ENCODE results near the gene NDUFS8. TPM values are rescaled to one million over a fixed set of nuclear protein-coding genes. Genes with fewer than 3 reads are reported as not detected.
A peak's percentile ranks its signal among the peaks of the same experiment; 100 is the strongest.

NDUFS8 gene
- total and polyA plus RNA-seq, 2 of the 4 experiments (the other 2 are of a cell fraction), result 85.9 to 131 TPM

GRCh38 chr11:68031144-68031464 lies 623 bp downstream of the NDUFS8 start:
- Histone ChIP-seq H3K14ac (replicated peaks; ENCODE audit: low read depth, low read length) (peak overlapping the region; percentile 94), H2BK15ac (ENCODE audit: low read depth, low read length) (0 out of 3 replicates have a peak overlapping the region, but pooled peaks have one; percentile 2), H3K9me3 (ENCODE audit: control insufficient read depth, insufficient read depth, low read length) (no peaks in the 10 kb centered on the region), H3K4ac (ENCODE audit: low read depth, low read length) (peak overlapping the region; percentile 98), H3K9me1 (ENCODE audit: insufficient read depth, low read length) (peaks cover 8% of the 10 kb centered on the region), H3K79me1 (ENCODE audit: low read depth in 1 of 2, low read length in 2 of 2) (peaks cover 33 to 61% of the 10 kb centered on the region in 2 experiments), H3K18ac (ENCODE audit: low read depth, low read length) (peak overlapping the region; percentile 49; the same call in 1 of the 2 replicates), H3K27ac (ENCODE audit: insufficient read depth, low read length) (peak overlapping the region; percentile 91), H2BK120ac (ENCODE audit: low read depth, low read length) (peak overlapping the region; percentile 30; the same call in 1 of the 2 replicates), H4K5ac (ENCODE audit: low read depth, low read length) (peak overlapping the region; percentile 82), H3K27me3 (ENCODE audit: control insufficient read depth, insufficient read depth, low read length) (no peaks in the 10 kb centered on the region), H4K20me1 (ENCODE audit: insufficient read depth, low read length) (no peaks in the 10 kb centered on the region), H2AK9ac (replicated peaks; ENCODE audit: low read depth, low read length, poor library complexity) (peak overlapping the region; percentile 97), H3K9ac (ENCODE audit: low read depth, low read length) (peak overlapping the region; percentile 98), H2BK5ac (ENCODE audit: low read depth, low read length, poor library complexity, severe bottlenecking) (peak overlapping the region; percentile 63), H4K91ac (ENCODE audit: insufficient read depth, low read depth, low read length) (peak overlapping the region; percentile 88), H3K36me3 (ENCODE audit: control insufficient read depth, insufficient read depth, low read length) (peaks cover 9% of the 10 kb centered on the region), H3K4me2 (ENCODE audit: low read depth, low read length) (peak overlapping the region; percentile 95), H2BK20ac (ENCODE audit: low read depth, low read length) (no peak overlapping the region), H4K8ac (ENCODE audit: low read depth in 2 of 2, low read length in 2 of 2) (peak overlapping the region; percentile 94 to 99), H3K23ac (ENCODE audit: low read depth, low read length) (peak overlapping the region; percentile 68), H3K56ac (ENCODE audit: extremely low read depth, insufficient read depth, low read length) (peak overlapping the region; percentile 83), H3K4me3 (ENCODE audit: insufficient read depth, low read depth, low read length) (peak overlapping the region; percentile 83), H2AK5ac (ENCODE audit: low read depth, low read length) (peak overlapping the region; percentile 99), H3K4me1 (ENCODE audit: control insufficient read depth, insufficient read depth, low read length) (peaks cover 30% of the 10 kb centered on the region), H2AFZ (replicated peaks; ENCODE audit: low read length, poor library complexity) (peak overlapping the region; percentile 98)
- POLR2A ChIA-PET (ENCODE audit: unreplicated experiment), result no interaction called here
- no TSS peak for BruUV-seq (replicated peaks)
- no CpG with 5 or more reads among the region's 10 CpGs for WGBS, 2 experiments (ENCODE audit: extremely low coverage in 2 of 2, insufficient read length in 1 of 2)
- in situ Hi-C loops (cut with MboI; ENCODE audit: low sequenced_read_pairs), result no loop called here
- CTCF ChIA-PET, result no interaction called here
- TF ChIP-seq NFE2L2 (IDR thresholded peaks at IDR 0.05; ENCODE audit: low read depth, low read length), result no peak
- TF ChIP-seq SMC3 (IDR thresholded peaks at IDR 0.05; ENCODE audit: low read depth, low read length), result no peak
- TF ChIP-seq, protein P1, sequence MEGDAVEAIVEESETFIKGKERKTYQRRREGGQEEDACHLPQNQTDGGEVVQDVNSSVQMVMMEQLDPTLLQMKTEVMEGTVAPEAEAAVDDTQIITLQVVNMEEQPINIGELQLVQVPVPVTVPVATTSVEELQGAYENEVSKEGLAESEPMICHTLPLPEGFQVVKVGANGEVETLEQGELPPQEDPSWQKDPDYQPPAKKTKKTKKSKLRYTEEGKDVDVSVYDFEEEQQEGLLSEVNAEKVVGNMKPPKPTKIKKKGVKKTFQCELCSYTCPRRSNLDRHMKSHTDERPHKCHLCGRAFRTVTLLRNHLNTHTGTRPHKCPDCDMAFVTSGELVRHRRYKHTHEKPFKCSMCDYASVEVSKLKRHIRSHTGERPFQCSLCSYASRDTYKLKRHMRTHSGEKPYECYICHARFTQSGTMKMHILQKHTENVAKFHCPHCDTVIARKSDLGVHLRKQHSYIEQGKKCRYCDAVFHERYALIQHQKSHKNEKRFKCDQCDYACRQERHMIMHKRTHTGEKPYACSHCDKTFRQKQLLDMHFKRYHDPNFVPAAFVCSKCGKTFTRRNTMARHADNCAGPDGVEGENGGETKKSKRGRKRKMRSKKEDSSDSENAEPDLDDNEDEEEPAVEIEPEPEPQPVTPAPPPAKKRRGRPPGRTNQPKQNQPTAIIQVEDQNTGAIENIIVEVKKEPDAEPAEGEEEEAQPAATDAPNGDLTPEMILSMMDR (conservative IDR thresholded peaks at IDR 0.05; ENCODE audit: low read depth, low read length), result no peak
- TF ChIP-seq CEBPB (IDR thresholded peaks at IDR 0.05; ENCODE audit: low read depth, low read length), result no peak
- TF ChIP-seq, protein P2, sequence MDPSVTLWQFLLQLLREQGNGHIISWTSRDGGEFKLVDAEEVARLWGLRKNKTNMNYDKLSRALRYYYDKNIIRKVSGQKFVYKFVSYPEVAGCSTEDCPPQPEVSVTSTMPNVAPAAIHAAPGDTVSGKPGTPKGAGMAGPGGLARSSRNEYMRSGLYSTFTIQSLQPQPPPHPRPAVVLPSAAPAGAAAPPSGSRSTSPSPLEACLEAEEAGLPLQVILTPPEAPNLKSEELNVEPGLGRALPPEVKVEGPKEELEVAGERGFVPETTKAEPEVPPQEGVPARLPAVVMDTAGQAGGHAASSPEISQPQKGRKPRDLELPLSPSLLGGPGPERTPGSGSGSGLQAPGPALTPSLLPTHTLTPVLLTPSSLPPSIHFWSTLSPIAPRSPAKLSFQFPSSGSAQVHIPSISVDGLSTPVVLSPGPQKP (IDR thresholded peaks at IDR 0.05; ENCODE audit: borderline replicate concordance, low read depth, low read length), result no peak
- ATAC-seq (ENCODE audit: low read depth), result peak; percentile 5
- intact Hi-C loops (cut with micrococcal nuclease), result no loop called here
- DNase-seq, result no peak
- dilution Hi-C loops (cut with HindIII; ENCODE audit: low sequenced_read_pairs, unreplicated experiment), result no loop called here
